ENCODE results near the gene PLEKHO1.

Gene PLEKHO1

DNA sequence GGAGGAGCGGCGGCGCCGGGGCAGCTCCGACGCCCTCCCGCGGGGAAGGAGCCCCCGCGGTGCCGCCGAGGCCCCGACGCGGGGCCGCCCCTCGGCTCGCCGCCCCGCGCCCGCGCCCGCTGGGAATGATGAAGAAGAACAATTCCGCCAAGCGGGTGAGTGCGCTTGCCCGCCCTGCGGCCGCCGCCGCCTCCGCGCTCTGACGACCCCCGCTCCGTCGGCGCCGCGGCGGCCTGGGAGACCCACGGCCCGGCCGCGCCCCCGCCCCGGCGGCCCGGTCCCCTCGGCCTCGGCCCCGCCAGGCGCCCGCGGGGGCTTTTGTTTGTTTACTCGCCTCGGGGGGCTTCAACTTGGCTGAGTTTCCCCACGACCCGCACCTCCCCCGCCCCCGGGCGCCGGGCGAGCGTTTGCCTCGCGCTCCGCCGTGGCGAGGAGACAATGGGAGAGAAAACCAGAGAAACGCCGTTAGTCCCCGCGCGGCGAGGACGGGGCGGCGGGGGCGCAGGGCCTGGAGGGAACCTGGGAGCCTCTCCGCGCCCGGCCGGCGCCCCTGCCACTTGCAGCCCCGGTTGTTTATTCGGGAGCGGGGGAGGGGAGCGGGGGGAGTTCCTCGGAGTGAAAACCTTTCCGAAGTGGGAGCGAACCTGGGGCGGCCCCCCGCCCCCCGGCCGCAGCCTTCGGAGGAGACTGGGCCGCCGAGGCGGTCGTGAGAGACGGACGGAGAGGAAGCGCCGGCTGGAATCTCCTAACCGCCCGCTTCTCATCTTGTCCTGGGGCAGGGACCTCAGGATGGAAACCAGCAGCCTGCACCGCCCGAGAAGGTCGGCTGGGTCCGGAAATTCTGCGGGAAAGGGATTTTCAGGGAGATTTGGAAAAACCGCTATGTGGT is 661 bp downstream of the PLEKHO1 start:
- no peak for DNase-seq (ENCODE audit: low read depth)

DNA sequence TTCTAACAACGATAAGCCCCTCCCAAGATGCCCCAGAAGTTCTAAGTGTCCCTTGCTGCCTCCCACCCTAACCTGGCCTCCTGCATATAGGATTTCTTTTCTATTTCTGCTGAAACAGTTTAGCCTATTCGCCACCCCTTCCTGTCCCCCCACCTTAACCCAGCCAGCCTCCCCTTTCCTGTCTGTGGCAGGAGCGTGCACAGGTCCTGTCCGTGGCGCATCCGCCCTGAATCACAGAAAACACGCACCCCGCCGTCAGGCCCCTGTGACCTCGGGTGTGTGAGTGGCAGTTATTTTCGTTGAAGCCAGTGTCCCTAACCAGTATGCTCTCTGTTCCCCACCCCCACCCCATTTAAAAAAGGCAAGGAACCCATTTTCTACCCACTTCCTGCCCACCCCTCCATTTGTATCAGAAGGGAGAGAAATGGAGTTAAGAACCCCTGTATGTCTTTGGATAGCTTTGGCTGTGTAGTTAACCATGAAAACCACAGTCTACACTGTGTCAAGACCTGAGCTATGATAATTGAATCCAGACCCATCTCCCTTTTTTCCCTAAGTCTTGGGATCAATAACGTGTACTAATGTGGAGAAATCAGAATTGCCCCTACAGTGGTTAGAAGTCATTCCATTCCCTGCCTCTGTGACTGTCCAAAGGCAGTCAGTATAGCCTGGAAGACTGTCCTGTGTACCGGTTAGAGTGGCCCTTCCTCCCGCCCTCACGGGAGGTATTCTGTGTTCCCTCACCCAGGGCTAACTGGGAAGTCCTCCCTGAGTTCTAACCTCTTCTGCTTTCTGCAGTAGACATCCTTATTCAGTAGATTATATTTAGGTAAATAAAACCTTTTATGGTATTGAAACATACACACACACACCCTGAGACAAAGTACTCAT is 1.8 kb downstream of the PLEKHO1 start:
- no peak for DNase-seq (ENCODE audit: low read depth)

DNA sequence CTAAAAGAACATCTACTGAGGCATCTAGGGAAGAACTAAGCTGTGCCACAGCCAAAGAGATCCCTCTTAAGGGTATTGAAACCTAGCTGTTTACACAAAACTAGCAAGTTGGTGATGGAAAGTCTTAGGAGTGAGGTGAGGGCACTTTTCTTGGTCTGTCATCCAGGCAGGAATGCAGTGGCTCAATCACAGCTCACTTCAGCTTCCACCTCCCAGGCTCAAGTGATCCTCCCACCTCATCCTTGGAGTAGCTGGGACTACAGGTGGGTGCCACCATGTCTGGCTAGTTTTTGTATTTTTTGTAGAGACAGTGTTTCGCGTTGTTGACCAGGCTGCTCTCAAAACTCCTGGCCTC is 2.4 kb downstream of the PLEKHO1 start:
- no peak for DNase-seq (ENCODE audit: low read depth)

DNA sequence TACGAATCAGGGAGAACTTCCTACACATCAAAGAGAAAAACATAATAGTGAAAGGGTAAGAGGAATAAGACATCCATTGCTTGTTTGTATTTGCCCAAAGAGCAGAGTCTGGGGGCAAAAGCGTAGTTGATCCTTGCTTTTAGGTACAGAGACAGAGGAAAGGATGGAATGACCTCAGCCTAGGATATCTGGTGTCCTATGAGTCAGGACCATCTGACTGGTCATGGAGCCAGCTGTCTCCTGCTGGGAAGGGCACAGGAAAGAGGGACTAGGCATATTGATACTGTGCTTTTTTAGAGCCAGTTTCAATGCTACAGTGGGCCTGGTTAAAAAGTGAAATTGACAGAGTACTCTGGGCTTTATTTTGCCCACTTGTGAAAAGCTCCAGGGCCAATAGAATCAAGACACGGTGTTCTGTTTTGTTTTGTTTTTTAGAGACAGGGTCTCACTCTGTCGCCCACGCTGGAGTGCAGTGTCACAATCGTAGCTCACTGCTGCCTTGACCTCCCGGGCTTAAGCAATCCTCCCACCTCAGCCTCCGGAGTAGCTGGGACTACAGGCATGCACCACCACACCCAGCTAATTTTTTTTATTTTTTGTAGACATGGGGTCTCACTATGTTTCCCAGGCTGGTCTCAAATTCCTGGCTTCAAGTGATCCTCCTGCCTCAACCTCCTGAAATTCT is 3.2 kb downstream of the PLEKHO1 start:
- no peak for DNase-seq (ENCODE audit: low read depth)

DNA sequence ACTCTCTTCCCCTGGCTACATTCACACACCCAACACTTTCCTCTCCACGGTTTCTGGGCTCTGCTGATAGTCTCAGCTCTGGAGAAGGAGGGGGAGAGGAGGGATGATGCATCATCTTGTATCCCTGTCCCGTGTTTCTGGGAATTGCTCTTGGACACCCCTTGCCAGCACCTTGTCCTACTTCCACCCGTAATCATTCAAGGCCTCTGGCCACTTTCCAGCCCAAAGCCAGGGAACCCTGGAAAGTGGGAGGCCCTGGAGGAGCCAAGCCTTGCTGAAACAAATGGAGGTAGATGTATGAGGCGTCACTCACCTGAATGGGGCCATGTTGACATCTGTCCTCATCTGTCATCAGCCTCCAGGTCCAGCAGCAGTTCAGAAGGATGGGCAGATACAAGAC is 4.4 kb downstream of the PLEKHO1 start:
- DNase-seq (ENCODE audit: low read depth) = no peak

DNA sequence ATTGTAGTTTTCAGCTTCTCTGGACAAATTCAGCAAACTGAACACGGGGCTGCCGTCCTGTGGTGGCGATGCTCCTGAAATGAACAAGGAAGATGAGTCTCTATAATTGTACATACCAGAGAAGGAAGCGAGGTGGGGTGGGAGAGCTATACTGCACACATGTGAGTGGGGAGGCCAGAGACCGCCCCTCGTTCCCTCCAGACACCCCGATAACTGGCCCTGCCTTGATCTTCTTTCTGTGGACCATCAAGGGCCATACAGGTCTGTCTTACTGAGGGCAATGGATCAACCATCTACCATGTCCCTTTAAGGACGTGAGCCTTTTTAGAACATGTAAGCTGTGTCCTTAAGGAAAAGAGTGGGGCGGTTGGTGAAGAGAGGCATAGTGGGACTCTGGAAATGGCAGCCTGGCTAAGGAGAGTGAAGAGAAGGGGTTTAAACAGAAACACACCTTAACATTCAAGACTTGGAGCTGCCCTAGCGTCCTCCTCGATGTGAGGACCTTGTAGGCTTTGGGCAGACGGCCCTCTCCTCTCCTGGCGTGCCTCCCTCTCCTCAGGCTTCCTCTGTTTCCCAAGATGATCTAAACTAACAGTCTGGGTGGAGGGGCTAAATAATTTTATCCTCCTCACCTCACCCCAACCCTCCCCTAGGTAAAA is 5.8 kb downstream of the PLEKHO1 start:
- no peak for DNase-seq (ENCODE audit: low read depth)

DNA sequence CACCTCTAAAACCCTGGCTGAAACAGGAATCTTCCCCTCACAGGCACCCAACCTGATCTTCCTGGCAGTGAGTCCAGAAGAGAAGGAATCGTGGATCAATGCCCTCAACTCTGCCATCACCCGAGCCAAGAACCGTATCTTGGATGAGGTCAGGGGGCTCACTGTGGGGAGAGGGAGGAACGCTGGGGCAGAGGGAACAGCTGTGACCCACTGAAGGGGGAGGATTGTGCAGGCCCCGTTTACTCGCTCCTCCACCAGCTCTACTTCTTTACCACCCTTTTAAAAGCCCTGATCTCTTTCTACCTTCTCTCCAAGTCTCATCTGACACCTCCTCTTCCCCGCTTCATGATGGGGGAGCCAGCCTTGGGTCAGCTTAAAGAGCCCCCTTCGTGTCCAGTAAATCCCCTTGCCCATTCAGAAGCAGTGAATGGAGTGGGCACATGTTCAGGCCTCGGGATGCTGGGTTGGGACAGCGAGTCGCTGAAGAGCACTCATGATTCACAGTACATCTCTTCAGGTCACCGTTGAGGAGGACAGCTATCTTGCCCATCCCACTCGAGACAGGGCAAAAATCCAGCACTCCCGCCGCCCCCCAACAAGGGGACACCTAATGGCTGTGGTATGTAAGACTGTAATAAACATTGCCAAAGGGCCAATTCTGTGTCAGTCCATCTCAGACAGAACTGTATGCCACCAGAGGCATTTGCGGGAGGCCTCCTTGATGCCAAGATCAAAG is 7.3 kb downstream of the PLEKHO1 start:
- no peak for DNase-seq (ENCODE audit: low read depth)

DNA sequence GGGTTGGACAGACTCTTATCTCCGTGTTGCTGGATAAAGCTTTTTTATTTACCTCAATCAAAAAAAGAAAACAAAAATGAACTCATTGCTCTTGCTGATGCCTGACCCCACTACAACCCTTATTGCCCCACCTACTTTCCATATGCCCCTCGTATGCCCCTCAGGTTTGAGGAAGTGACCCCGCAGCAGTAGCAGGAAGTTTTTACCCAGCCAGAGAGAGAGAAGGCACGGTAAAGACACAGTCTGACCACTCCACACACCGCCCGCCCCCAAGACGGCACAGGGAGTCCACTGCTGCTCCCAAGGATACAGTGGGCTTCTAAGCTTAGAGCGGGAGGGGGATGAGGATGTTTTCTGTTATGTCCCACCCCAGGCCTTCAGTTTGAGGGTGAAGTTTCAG is 9.8 kb downstream of the PLEKHO1 start:
- no peak for DNase-seq (ENCODE audit: low read depth)

DNA sequence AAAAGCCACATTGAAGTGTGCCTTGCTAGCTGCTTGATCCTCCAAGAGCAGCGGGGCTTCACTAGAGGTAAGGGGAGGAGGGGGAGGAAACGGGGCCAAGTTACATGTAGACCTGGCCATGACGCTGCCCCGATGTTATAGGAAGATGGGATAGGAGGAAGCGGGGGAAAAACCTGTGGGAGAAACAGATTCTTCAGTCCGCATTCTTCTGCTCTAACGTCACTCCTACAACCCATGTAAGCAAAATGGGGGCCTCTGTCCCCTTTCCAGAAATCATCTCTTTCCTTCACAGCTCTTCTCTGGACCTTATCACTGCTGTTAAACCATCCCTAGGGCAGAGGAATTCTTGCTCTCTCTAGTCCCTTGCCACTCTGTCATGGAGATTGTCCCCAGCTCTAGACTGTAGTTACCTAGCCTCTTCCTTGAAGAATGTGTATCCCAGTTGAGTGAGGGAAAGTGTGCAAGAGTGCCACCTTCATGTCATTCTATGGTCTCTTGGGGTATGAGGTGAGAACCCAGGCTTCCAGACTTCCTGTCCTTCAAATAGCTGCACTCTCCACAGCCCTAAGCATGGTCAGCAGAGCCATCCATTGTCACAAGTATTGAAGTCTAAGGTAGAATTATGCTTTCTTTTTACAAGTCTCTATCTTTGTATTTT is 11.4 kb downstream of the PLEKHO1 start:
- DNase-seq (ENCODE audit: low read depth) = no peak

DNA sequence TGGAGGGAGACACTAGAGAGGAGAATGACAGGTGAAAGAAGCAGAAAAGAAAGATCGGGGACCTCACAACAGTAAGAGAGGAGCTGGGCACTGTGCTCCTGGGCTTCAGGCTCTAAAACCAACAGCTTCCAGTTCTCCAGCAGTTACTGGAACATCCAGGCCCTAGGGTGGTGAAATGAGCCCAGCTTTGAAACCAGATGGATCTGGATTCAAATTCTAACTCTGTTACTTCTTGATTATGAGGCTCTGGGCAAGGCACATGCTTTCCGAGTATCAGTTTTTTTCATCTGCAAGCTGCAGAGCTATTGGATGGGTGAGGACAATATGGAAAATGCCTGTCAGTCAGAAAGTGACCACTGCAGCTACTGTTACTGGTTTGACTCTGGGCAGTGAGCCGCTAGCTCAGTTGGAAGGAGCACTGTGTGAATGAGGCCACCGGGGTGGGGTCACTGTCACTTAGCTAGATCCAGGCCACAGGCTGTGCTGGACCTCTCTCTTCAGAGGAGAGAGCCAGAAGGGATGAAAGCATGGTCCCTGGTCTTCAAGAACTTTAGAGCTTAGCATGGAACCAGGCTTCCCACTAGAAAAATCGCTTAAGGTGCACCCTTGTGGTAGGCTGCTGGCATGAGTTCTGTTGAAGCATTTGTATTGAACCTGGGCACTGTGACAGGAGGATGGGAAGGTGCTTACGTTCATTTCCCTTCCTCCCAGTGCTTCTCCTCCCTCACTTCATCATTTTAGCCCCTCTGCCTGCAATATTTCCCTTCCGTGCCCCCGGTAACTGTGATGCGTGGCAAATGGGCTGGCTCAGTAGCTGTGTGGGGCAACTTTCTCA is 12.2 kb downstream of the PLEKHO1 start:
- DNase-seq (ENCODE audit: low read depth) = no peak

DNA sequence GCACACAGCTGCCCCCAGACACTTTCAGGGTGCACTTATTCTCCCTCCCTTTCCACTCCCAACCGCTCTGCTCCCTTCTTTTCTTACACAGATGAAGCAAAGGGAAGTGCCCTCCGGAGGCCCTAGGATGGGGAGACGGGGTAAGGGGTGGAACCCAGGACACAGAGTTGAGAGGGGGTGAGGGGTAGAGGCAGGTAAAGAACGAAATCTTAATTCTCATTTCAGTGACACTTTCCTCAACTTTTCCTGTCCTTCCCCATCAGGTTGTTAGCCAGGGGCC is 12.8 kb downstream of the PLEKHO1 start:
- no peak for DNase-seq (ENCODE audit: low read depth)

DNA sequence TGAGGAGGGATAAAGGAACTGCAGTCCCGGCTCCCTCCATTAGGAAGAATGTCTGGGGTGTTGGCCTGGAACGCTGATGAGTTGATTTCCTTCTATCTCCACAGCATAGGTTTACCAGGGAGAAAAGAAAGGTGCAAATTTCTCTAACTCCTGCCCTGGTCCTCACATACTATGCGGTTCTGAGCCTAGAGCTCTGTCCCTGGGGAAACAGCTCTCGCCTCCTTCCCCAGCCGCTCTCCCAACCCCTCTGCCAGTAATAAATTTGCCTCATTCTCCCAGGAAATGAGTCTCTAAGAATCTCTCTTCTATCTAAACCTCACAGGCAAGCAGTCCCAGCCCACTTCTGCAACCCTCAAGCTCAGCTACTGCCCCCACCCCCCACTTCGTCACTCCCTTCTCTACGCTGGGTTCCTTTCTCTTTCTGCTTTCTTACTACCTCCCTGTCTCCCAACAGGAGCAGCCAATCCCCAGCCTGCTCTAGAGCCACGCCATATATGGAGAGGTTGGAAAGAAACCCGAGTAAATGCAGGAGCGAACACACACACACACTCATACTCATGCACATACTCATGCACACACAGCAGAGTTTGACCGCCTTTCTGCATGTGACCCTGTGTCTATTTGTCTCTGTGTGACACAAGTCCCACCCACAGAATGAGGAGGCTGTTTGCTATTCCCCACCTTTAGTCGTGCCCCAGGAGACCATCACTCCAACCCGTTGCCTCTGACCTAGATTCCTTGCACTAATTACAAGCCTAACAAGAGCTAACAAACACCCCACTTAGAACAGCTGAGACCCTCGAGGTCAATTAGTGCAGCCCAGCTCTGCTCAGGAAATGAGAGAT is 13.4 kb downstream of the PLEKHO1 start:
- peak; percentile 97 for DNase-seq (ENCODE audit: low read depth)

DNA sequence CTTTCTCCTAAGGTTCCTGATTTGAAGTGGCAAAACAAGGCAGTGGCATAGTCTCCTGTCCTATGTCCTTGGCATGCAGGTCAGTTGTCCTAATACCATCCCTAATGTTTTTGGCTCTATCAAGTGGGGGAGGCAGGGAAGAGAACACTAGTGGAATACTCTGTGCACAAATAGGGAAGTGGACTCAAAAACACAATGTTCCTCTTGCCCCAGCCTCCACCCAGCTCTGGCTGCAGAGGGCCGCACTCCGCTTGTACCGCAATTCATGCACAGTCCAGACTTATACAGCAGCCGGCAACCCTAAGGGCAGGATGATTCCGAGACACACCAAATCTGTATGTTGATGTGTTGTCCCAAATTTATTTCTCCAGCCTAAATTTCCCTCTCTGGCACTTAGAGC is 14.5 kb downstream of the PLEKHO1 start:
- no peak for DNase-seq (ENCODE audit: low read depth)

DNA sequence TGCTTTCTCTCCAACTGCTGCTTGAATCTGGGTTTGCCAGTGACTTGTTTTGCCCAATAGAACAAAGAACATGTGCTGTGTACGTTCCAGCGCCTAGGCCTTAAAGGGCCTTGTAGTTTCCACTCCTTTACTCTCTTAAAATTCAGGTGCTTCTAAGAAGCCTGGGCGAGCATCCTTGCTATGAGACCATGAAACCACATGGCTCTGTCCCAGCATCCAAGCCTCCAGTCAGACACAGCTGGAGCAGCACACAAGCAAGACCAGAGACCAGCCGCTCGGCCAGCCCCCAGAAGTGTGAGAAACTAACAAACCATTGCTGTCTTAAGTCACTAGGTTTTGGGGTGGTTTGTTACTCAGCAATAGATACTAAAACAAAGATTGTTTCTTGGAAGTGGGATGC is 15.1 kb downstream of the PLEKHO1 start:
- no peak for DNase-seq (ENCODE audit: low read depth)

DNA sequence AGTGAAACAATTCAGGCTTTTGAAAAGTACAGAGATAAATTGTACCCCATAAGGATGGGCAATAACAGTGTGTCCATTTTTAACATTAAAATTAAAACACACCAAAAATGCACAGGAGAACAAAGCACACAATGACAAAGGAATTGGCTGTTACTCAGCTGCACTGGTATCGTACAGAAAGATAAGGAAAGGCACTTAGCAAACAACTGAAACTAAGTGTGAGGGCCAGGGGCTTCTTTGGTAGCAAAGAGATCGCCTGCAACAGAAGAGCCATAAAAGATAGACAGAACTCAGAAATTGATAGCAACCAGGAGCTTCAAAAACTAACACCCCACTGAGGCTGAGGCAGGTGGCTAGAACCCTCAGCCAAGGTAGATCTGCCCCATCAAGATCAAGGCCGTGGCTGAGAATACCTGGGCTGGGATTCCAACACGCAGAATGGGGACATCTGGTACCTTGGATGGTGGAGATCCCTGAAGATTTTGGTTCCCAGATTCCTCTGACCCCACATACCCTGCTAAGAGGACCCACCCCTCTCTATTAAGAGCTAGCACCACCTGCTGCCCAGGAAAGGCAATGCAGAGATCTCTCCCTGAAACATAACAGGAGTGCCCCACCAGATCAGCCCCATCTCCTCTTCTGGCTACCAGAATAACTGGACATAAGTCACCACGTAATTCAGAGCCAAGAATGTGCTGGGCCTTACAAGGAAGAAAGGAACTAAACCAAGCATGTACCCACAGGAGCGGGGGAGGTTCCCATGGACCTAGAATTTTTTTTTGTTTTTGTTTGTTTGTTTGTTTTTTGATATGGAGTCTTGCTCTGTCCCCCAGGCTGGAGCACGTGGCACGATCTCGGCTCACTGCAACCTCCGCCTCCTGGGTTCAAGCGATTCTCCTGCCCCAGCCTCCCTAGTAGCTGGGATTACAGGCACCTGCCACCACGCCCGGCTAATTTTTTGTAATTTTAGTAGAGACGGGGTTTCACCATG is 16.2 kb downstream of the PLEKHO1 start:
- DNase-seq (ENCODE audit: low read depth) = no peak

DNA sequence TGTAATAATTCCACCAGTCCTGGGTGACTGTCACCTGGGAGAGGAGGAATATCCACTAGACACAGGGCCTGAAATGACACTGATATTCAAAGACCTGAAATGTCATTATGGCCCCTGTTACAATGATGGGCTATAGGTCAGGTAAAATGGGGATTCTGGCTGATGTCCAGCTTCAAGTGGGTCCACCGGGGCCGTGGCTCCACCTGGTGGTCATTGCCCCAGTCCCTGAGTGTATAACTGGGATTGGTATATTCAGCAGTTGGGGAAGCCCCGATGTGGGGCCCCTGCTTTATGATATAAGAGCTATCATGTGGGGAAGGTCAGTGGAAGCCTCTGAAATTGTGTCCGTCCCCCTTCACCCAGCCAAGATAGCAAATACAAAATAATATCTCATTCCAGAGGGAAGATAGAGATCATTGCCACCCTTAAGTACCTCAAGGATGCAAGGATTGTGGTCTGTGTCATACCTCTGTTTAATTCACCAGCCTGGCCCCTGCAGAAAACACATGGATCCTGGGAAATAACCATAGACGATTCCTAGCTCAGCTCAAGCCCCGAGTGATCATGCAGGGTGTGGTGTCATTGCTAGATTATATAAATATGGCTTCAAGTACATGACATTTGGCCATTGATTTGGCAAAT is 19.4 kb downstream of the PLEKHO1 start:
- no peak for DNase-seq (ENCODE audit: low read depth)

DNA sequence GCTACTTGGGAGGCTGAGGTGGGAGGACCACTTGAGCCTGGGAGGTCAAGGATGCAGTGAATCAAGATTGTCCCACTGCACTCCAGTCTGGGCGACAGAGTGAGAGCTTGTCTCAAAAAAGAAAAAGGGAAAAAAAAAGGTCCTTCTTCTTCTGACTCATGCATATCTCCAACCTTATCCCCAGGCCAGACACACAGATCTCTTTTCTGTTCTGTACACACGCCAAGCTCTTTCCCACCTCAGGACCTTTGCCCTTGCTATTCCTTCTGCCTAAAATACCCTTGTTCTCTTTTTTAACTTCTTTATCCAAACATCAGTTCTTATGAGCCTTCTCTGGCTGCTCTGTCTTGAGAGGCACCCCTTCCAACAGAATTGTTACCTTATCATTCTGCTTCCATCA is 22.1 kb downstream of the PLEKHO1 start:
- DNase-seq (ENCODE audit: low read depth) = no peak
